SU-DHL-6 (cell line): Measurements from ENCODE around the gene IL21R.

ENCODE experiments used
- H2AFZ ChIP-seq: fragments of 200-600 bp; sonication (generic); 2 replicates; pipeline ENCODE4 v1.6.1; 2014; ENCODE audit warnings: low read depth, mild to moderate bottlenecking, moderate library complexity, mixed read lengths, antibody characterized with exemption, low read length; ENCODE audit not compliant: severe bottlenecking
- H3F3A ChIP-seq: fragments of 200-600 bp; shearing (Covaris generic); 2 replicates; pipeline ENCODE4 v1.6.0; 2016; ENCODE audit warnings: antibody characterized with exemption, mild to moderate bottlenecking; ENCODE audit not compliant: insufficient read depth
- H3K27ac ChIP-seq: fragments of 200-600 bp; sonication (generic); 2 replicates; pipeline ENCODE4 v1.5.1; 2016; ENCODE audit warnings: low read depth, mild to moderate bottlenecking, low read length, moderate library complexity, mixed read lengths
- H3K27me3 ChIP-seq: fragments of 200-600 bp; sonication (generic), shearing (Covaris generic); 2 replicates; pipeline ENCODE4 v1.6.0; 2014; ENCODE audit warnings: mild to moderate bottlenecking, low read length
- H3K36me3 ChIP-seq: fragments of 200-600 bp; sonication (generic); 2 replicates; pipeline ENCODE4 v1.6.1; 2014; ENCODE audit warnings: mild to moderate bottlenecking, low read length, mixed read lengths
- H3K4me2 ChIP-seq: fragments of 300-600, 200-600 bp; shearing (Covaris generic), sonication (generic); 2 replicates; pipeline ENCODE4 v1.6.0; 2014; ENCODE audit warnings: low read length, low read depth, mild to moderate bottlenecking; ENCODE audit not compliant: poor library complexity, severe bottlenecking
- H3K4me3 ChIP-seq: fragments of 200-600 bp; sonication (generic); 2 replicates; pipeline ENCODE4 v1.5.1; 2014; ENCODE audit warnings: antibody characterized with exemption, low read length, mild to moderate bottlenecking, mixed read lengths; ENCODE audit not compliant: insufficient read depth, poor library complexity, severe bottlenecking
- H3K79me2 ChIP-seq: fragments of 200-600 bp; sonication (generic); 2 replicates; pipeline ENCODE4 v1.6.1; 2014; ENCODE audit warnings: mild to moderate bottlenecking, low read length, moderate library complexity; ENCODE audit not compliant: insufficient read depth
- H3K9ac ChIP-seq: fragments of 200-600 bp; sonication (generic); 2 replicates; pipeline ENCODE4 v1.7.0; 2014; ENCODE audit warnings: mild to moderate bottlenecking, low read length
- H3K9me2 ChIP-seq: fragments of 200-600 bp; sonication (generic); replicated peaks from 2 replicates; pipeline ENCODE4 v1.6.1; 2014; ENCODE audit warnings: low read length; ENCODE audit not compliant: insufficient read depth
- H3K9me3 ChIP-seq: fragments of 200-600 bp; sonication (generic); 2 replicates; pipeline ENCODE4 v1.6.1; 2014; ENCODE audit warnings: low read length, mixed read lengths; ENCODE audit not compliant: insufficient read depth
- H4K20me1 ChIP-seq: fragments of 200-600 bp; sonication (generic); 2 replicates; pipeline ENCODE4 v1.6.1; 2014; ENCODE audit warnings: low read depth, mild to moderate bottlenecking, antibody characterized with exemption, low read length, moderate library complexity, mixed read lengths
- EZH2phosphoT487 ChIP-seq: fragments of 200-600 bp; sonication (generic), shearing (Covaris generic); conservative IDR thresholded peaks from 2 replicates; pipeline ENCODE4 v1.6.1; 2018; ENCODE audit warnings: mild to moderate bottlenecking, antibody characterized with exemption, low read length, moderate library complexity, mixed read lengths
- TF ChIP-seq, protein P1 (sequence below): fragments of 200-600 bp; sonication (generic); IDR thresholded peaks from one replicate; pipeline ENCODE4 v1.5.1; 2017; ENCODE audit warnings: antibody characterized with exemption, mild to moderate bottlenecking, low read length, moderate library complexity; ENCODE audit not compliant: insufficient read depth, poor library complexity, severe bottlenecking

The IL21R gene

DNA sequence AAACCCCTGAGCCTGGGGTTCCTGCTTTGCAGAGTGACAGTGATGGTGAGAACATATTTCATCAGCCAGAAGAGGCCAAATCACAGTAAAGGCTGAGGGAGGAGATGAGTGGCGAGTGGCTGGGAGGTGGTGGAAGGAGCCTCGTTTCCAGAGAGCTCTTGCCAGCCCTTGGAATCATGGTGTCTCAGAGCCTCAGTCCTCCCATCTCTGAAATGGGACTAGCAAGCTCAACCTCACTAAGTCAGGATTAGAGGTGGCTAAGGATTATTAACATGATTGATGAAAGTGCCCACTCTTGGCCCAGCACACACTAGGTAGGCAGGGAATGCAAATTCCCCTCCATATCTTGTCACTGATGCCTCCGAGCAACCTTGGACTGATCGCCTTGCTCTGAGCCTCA lies 45.2 kb upstream of the IL21R start:
- Histone ChIP-seq H3K9ac (no peak overlapping the region), H3K9me2 (no peaks in the 10 kb centered on the region), H2AFZ (no peak overlapping the region), H3K27me3 (no peaks in the 10 kb centered on the region), H3K79me2 (no peaks in the 10 kb centered on the region), H4K20me1 (no peaks in the 10 kb centered on the region), H3K27ac (no peak overlapping the region), H3K36me3 (peaks cover 38% of the 10 kb centered on the region), H3K4me2 (no peak overlapping the region), H3F3A (no peaks in the 10 kb centered on the region; the same call in 1 of the 2 replicates), H3K9me3 (no peaks in the 10 kb centered on the region), H3K4me3 (no peak overlapping the region)
- TF ChIP-seq EZH2phosphoT487 = no peak
- TF ChIP-seq, protein P1, sequence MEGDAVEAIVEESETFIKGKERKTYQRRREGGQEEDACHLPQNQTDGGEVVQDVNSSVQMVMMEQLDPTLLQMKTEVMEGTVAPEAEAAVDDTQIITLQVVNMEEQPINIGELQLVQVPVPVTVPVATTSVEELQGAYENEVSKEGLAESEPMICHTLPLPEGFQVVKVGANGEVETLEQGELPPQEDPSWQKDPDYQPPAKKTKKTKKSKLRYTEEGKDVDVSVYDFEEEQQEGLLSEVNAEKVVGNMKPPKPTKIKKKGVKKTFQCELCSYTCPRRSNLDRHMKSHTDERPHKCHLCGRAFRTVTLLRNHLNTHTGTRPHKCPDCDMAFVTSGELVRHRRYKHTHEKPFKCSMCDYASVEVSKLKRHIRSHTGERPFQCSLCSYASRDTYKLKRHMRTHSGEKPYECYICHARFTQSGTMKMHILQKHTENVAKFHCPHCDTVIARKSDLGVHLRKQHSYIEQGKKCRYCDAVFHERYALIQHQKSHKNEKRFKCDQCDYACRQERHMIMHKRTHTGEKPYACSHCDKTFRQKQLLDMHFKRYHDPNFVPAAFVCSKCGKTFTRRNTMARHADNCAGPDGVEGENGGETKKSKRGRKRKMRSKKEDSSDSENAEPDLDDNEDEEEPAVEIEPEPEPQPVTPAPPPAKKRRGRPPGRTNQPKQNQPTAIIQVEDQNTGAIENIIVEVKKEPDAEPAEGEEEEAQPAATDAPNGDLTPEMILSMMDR = no peak

DNA sequence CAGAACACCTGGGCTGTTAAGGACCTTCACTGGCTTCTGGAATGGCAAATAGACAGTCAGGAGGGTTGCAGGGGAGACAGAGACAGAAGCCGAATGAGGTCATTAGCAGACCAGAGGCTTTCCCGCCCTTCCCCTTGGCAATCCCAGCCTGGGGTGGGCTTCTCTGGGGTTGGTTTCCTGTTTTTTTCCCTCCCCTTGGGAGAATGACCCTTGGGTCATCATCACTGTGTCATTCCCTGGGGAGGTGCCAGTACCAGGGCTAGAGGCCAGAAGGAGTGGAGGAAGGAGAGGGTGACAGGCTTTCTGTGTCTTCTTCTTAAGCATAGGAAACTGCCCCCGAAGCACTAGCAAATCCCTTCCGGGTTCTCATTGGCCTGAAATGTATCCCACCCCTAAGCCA lies 42.9 kb upstream of the IL21R start:
- Histone ChIP-seq H3K79me2 (no peaks in the 10 kb centered on the region), H3K4me2 (no peak overlapping the region), H3K4me3 (no peak overlapping the region), H3K9me2 (no peaks in the 10 kb centered on the region), H3K36me3 (peaks cover 31% of the 10 kb centered on the region), H3K9me3 (no peaks in the 10 kb centered on the region), H4K20me1 (no peaks in the 10 kb centered on the region), H3K27ac (no peak overlapping the region), H3K9ac (no peak overlapping the region), H3K27me3 (no peaks in the 10 kb centered on the region), H3F3A (peaks cover 3% of the 10 kb centered on the region; the same call in 1 of the 2 replicates), H2AFZ (no peak overlapping the region)
- TF ChIP-seq, protein P1 = no peak
- TF ChIP-seq EZH2phosphoT487 = no peak

DNA sequence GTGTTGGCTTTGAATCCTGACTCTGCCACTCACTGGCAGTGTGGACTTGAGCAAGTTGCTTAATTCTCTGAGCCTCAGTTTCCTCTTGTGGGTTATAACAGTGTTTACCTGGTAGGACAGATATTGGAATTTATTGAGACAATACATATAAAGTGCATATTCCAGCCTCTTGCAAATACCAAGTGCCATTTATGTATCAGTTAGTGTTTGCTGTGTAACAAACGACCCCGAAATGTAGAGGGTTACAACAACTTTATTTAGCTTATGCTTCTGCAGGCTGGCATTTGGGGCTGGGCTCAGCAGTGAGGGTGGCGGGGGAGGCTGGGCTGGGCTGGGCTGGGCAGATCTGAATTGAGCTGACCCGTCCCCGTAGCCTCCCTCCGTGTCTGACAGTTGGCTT lies 42.4 kb upstream of the IL21R start:
- Histone ChIP-seq H3K4me2 (no peak overlapping the region), H3K4me3 (no peak overlapping the region), H2AFZ (no peak overlapping the region), H3K36me3 (peaks cover 27% of the 10 kb centered on the region), H3K27ac (no peak overlapping the region), H3K9me2 (no peaks in the 10 kb centered on the region), H3K27me3 (no peaks in the 10 kb centered on the region), H3K9me3 (no peaks in the 10 kb centered on the region), H3K79me2 (no peaks in the 10 kb centered on the region), H3K9ac (no peak overlapping the region), H4K20me1 (no peaks in the 10 kb centered on the region), H3F3A (peaks cover 6% of the 10 kb centered on the region)
- TF ChIP-seq EZH2phosphoT487 = no peak
- TF ChIP-seq, protein P1 = no peak
